GM21619 (cell line): ENCODE data around the gene PBXIP1.
A peak's percentile ranks its signal among the peaks of the same experiment; 100 is the strongest.

Experiments
- ATAC-seq: cut with Tn5 transposase; IDR thresholded peaks from one replicate; pipeline ENCODE4 v1.9.1; 2021; ENCODE audit not compliant: unreplicated experiment

PBXIP1 gene

GRCh38 chr1:154973344-154974101 is 17.6 kb upstream of the PBXIP1 start:
- ATAC-seq, result no peak

GRCh38 chr1:154972517-154973343 is 16.8 kb upstream of the PBXIP1 start:
- ATAC-seq, result no peak

- ATAC-seq, result no peak
Measured at GRCh38 chr1:154972213-154972516, 16.3 kb upstream of the PBXIP1 start.

DNA sequence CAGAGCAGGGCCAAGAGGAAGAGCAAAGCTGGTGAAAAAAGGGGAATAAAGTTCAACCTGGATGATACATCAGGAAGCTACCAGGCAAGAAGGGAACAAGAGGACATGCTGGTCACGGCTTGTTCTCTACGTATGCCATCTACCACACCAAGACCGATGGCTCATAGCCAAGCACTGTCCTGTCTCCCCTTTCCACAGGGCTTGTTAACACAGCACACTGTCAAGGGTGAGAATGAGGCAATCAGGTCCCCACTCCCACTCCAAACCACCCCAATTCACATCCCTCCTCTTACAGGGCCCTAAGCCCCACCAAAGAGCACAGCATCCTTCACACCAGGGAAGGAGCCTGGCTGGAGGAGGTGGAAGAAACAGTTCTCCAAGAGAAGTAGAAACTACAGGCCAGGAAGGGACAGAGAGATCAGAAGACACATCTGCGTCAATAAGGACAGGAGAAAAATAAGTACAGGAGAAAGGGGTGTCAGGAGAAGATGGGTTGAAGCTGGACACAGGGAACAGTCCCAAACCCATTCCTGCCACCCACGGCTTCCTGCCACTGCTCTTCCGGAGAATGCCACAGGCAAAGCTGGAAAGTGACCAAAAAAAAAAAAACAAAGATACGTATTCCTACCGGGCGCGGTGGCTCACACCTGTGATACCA is 15.6 kb upstream of the PBXIP1 start:
- no peak for ATAC-seq

DNA sequence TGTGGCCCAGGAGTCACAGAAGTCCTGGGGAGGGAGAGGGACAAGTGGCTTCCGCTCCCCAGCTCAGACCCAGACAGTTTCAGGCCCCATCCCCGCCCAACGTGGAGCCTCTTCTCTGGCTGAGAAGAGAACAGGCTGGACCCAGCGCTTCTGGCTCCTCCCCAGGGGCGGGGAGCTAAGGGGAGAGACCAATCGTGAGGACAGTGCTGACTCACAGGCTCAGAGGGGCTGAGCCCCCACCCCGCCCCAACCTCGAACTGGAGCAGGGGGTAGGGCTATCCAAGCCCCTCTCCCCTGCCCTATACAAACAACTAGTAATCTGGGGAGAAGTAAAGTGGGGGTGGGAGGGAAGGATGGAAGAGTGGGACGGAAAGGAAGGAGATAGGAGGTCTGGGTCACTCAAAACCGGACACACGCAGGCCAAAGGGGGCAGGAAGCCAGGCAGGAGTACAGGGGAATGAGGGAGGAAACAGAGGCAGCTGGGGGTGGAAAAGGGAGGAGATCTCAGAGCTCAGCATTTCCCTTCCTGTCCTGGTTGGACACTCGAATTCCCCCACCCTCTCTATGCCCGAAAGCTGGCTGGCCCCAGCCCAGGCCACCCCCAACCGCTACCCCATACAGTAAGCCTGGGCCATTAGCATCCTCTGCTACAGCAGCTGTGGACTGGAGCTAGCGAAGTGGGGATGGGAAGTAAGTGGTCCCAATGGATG is 14.9 kb upstream of the PBXIP1 start, which contains the start of gene SHC1:
Gene SHC1, minus strand, starts transcription at position 117 of the 710 bp plus-strand sequence. CDS start 221 bp downstream, outside the sequence.
- no peak for ATAC-seq

DNA sequence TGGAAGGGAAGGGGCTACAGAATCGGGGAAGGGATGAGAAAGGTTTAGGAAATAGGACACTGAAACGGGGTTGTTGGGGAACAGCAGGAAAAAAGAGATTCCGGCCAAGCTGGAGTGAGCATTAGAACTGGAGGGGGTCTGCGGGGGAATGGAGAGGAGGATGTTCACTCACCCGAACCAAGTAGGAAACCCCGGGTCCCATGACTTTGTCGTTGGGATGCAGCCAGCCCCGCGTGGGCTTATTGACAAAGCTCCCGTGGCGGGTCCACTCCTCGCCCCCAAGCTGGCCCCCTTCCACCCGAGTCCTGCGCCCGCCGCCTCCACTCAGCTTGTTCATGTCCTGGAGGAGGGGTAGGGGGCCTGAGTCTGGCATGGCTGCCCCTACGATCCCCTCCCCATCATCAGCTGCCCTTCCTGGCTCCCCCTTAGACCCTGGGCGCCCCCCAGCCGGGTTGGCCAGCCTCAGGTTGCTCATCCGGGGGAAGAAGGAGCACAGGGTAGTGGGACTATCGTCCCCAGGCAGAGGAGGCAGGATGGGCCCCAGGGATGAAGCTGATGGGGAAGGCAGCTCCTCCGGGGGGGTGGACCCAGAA is 14.1 kb upstream of the PBXIP1 start:
- ATAC-seq, result no peak

DNA sequence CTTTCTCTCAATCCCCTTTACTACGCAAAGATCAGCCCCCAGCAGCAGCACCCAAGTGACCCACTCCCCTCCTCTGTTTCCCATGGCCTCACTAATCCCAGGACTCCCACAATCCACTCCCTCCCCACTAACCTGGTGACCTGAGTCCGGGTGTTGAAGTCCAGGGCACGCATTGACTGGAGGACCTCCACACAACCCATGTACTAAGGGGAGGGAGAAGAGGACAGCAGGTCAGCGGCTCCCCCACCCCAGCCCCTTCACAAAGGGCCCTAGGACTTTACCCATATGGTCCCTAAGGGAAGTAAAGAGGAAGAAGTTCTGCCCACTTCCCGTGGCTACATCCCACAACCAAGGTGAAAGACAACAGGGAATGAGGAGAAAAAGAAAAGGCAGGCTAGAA is 13.3 kb upstream of the PBXIP1 start:
- ATAC-seq, result no peak

DNA sequence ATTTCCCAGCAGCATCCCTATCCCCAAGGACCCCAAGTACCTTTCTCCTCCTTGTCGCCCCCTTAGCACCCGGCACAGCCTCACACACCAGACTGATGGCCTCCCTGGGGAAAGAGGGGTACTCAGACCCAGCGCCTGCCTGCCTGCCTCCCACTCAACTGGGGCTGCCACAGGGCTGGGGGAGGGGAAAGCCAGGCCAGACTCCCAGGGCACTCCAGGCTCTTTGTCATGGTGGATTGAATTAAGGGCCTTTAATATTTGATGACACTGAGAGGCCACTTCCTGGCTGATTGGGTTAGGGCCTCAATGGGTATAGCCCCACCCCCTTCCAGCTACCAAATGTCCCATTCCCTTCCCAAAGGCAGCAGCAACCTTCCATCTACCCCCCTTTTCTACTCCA is 12.8 kb upstream of the PBXIP1 start:
- ATAC-seq, result no peak

DNA sequence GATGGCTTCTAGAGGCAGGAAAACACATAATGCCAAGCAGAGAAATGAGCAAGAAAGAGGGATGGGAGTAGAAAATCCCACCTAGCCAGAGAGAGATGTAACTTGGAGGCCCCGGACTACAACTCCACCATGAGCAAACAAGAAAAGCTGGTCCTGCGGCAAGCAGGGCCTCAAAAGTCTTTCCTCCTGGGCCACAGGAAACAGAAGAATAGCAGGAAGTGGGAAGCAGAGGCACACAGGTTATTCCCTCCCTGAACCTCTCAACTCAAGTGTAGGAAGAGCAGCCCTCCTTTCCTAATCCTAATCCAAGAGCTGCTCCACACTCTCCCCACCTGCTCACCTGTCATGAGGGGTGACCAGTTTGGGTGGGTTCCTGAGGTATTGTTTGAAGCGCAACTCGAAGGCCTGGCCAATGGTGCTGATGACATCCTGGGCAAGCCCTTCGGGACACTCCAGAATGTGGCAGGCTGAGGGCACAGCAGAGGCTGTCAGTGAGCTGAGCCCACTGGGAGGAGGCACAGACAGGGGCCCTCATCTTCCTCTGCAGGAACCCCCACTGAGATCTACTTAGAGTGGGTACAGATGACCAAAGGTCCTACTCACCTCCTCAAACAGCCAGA is 11.5 kb upstream of the PBXIP1 start:
- ATAC-seq, result no peak

GRCh38 chr1:154966111-154966510 is 10.2 kb upstream of the PBXIP1 start:
- no peak for ATAC-seq

DNA sequence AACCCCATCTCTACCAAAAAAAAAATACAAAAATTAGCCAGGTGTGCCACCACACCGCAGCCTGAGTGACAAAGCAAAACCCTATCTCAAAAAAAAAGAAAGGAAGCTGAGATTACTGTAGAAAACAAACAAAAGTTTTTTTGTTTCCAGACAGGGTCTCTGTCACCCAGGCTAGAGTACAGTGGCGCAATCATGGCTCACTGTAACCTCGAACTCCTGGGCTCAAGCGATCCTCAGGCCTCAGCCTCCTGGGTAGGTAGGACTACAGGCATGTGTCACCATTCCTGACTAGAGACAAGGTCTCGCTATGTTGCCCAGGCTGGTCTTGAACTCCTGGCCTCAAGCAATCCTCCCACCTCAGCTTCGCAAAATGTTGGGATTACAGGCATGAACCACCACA is 8.5 kb upstream of the PBXIP1 start:
- ATAC-seq, result no peak

GRCh38 chr1:154963643-154964042 is 7.7 kb upstream of the PBXIP1 start:
- ATAC-seq, result no peak

- ATAC-seq, result no peak
Measured at GRCh38 chr1:154962795-154963330, 7.0 kb upstream of the PBXIP1 start.

DNA sequence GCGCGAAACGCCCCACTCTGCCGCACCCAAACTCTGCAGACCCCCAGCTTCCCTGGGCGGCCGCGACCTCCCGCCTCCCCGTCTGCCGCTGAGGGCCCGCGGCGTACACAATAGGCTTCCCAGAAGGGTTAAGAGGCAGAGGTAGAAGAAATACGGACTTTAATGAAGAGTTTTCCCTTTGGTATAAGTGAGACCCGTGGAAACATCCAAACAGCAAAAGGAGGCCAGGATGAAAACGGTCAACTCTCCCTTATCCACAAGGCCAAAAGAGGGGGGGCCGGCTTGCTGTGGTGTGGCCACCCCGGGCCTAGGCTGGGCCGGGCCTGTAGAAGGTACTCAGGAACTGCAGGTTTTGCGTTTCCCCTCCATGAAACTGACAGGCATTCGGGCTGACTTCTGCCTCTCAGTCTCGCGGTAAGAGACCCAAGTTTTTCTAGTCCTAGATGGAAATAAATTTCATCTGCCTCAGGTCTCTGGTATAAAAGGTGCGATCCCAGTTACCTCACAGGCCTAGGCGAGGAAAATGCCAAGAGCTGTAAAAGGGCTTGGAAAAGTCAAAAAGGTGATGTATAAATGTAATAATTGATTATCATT is 6.4 kb upstream of the PBXIP1 start:
- peak; percentile 26 for ATAC-seq

DNA sequence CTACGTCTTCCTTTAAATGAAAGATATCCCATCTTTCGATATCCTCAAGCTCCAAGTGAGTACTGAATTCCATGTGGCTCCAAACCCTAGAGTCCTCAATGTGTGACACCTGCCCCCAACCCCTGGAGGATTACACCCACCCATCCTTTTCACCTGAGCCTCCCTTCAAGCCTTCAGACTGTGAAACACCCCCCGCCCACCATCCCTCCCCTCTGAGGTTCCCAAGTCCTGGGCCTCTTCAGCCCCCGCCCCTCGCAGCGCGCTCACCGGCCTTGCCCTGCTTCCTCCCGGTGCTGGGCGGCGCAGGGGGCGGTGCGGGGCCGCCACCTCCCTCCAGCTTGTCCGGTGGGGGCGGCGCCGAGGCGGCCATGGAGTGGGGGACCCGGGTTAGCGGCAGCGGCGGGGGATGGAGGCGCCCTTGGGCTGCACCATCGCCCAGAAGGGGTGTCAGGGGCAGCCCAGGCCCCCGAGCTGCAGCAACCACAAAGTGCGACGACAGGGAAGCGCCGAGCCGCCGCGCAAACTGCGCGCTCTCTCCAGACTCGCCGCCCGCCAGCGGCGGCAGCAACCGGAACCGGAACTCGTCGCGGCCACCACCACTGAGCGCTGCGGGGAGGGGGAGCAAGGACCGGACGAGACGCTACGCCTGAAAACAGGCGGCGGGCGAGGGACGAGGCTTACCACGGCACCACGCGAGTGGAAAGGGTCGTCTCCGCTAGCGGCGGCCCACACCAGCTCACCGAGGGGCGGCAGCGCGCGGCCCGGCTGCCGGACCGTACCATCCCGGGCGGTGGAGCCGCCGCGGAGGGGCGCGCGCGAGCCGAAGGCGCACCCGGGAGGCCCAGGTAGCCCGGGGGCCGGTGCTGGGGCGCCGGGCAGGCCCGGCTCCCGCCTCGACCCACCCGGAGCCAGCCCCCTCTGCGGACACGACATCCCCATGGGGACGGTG is 5.6 kb upstream of the PBXIP1 start, which contains the start of gene PYGO2:
Gene PYGO2, minus strand, starts transcription at position 576 of the 949 bp plus-strand sequence. Its CDS starts 206 bp downstream, at position 370.
- peak; percentile 67 for ATAC-seq

GRCh38 chr1:154960446-154961136 is 4.7 kb upstream of the PBXIP1 start:
- ATAC-seq, result no peak

DNA sequence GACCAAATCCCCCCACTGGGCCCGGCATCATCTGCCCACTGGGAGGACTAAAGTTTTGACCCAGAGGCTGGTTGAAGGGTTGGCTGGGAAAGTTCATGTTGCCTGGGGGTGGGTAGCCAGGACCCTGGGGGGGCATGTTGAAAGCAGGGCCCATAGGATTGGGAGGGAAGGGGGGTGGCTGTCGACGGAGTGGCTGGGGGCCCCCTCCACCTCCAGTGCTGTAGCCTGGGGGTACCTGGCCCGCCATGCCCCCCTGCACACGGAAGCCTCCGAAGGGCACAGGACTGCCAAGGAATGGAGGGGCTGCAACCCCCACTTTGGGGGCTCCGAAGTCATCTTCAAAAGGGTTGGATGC is 3.5 kb upstream of the PBXIP1 start:
- no peak for ATAC-seq
